ENCODE measurements around the gene FNBP1.

DNA sequence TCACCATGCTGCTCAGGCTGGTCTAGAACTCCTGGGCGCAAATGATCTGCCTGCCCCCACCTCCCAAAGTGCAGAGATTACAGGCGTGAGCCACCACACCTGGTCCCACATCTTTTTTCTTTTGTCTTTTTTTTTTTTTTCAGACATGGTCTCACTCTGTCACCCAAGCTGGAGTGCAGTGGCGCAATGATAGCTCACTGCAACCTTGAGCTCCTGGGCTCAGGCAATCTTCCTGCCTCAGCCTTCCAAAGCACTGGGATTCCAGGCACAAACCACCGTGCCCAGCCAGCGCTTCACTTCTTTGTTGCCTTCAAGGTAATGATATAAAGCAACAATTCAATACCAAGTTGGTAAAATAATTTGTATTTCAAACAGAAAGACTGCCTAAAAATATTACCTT, 128.9 kb downstream of the FNBP1 start:
- TF ChIP-seq, protein P1, sequence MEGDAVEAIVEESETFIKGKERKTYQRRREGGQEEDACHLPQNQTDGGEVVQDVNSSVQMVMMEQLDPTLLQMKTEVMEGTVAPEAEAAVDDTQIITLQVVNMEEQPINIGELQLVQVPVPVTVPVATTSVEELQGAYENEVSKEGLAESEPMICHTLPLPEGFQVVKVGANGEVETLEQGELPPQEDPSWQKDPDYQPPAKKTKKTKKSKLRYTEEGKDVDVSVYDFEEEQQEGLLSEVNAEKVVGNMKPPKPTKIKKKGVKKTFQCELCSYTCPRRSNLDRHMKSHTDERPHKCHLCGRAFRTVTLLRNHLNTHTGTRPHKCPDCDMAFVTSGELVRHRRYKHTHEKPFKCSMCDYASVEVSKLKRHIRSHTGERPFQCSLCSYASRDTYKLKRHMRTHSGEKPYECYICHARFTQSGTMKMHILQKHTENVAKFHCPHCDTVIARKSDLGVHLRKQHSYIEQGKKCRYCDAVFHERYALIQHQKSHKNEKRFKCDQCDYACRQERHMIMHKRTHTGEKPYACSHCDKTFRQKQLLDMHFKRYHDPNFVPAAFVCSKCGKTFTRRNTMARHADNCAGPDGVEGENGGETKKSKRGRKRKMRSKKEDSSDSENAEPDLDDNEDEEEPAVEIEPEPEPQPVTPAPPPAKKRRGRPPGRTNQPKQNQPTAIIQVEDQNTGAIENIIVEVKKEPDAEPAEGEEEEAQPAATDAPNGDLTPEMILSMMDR (conservative IDR thresholded peaks at IDR 0.05; ENCODE audit: low read length), result no peak
- no peak for TF ChIP-seq EZH2phosphoT487 (IDR thresholded peaks at IDR 0.05; ENCODE audit: borderline replicate concordance)

Measured in Loucy (cell line).